NOMO-1 (cell line): ENCODE results near the gene ROR2.

Experiments
- DNase-seq, 2 experiments: peaks; one replicate each; lab custom pipeline; 2025; ENCODE audit not compliant: unreplicated experiment in 2 of 2; lab: John Stamatoyannopoulos, UW

Gene ROR2

GRCh38 chr9:91820126-91820750 is 129.8 kb downstream of the ROR2 start:
- no peak for DNase-seq

GRCh38 chr9:91818647-91819403 is 131.2 kb downstream of the ROR2 start:
- no peak for DNase-seq

DNA sequence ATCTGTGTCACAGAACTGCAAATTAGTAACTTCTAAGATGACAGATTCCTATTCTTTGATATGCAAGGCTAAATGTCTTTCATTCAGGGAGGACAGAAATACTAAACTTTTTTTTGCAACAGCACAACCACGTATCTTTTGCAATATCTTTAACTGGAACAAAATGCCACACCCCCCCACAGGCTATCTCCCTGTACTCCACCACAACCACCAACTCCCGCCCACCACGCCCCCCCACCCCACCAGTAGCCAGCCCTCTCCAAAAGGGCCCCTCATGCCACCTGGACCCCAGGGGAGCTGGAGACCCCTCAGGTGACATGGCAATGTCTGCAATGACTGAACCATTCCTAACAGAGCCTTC is 131.8 kb downstream of the ROR2 start:
- DNase-seq: no peak

DNA sequence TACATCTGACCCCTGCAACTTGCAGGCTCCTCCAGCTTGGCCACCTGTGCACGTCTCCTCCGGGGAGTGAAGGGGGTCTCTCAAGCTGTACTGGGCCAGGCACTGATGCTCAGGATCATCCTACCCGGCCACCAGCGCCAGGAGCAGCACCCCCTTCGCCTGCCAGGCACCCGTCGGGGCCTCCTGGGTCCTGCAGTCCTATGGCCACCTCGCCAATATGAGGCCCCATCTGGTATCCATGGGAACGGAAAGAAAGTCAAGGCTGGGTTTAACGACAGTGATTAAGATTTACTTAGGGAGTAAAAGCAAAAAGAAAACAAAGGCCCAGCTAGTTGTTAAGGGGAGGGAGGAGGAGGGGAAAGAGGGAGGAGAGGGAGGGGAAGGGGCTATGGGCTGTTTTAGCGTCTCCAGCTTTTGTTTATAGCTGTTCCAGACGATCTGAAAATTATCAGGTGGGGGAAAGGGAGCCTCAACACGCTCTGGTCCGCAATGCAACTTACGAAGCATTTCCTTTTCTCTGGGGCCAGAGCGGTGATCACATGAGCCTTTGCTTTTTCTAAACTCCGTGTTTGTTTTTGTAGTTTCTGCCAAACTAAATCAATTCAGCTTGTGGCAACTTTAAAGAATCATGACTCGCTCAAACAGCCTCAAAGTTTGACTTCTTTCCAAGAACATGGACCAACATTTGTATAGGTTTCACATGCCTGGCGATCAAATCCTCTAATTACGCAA is 132.4 kb downstream of the ROR2 start:
- no peak for DNase-seq

GRCh38 chr9:91817106-91817492 is 132.9 kb downstream of the ROR2 start:
- no peak for DNase-seq

GRCh38 chr9:91816356-91816755 is 133.7 kb downstream of the ROR2 start:
- DNase-seq: no peak

- no peak for DNase-seq
These were observed 134.1 kb downstream of the ROR2 start for GRCh38 chr9:91815896-91816295.

DNA sequence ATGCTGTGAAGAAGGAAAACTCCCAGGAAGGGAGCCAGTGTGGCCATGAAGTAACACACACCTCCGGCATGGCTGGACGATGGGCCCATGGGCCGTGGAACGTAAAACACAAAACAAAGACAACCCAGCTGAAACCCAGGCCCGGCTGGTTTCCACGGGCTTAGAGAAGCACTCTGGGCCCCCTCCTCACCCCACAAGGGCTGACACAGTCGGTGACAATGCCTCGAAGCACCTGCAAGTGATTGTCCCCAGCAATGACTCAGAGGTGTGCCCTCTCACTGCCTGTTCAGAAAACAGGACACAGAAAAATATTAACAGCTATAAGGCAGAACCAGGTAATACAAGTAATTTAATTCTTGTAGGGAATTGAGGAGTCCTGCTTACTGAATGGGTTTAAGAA is 135.3 kb downstream of the ROR2 start:
- DNase-seq: no peak

DNA sequence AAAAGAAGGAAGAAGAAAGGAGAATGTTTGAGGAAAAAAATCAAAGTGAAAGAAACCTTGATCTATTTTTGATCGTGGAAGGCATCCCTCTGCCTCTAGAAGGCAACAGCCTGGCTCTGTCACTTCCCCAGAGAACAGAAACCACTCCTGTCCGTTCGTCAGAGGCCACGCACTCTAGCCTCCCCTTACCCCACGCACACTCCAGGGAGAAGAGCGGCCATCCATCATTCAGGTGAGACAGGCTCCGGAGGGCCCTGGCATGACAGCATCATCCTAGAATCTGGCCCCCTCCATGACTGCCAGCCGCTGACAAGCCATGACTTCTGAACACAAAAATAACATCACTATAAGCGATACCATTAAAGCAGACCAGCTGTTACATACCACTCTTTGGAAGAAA is 135.8 kb downstream of the ROR2 start:
- DNase-seq: no peak

- DNase-seq: no peak
These were observed 136.7 kb downstream of the ROR2 start for GRCh38 chr9:91813176-91813795.

DNA sequence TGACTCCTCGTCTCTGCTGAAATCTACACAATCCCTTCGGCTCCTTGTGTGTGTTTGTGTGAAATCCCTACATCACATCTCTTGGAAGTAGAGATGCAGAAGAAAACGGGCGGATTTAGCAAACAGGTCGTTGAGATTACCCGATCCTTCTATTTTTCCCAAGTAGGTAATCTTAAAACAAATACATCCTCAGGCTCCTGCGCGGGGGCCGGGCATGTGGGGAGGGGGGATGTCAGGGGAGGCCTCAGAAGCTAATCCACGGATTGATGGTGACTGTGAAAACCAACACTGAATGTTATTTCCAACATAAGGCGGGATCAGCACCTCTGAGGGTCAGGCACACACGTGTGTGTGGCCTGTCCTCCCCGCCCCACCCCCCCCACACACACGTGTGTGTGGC is 137.8 kb downstream of the ROR2 start:
- DNase-seq: no peak

GRCh38 chr9:91811024-91811909 is 138.8 kb downstream of the ROR2 start:
- no peak for DNase-seq

DNA sequence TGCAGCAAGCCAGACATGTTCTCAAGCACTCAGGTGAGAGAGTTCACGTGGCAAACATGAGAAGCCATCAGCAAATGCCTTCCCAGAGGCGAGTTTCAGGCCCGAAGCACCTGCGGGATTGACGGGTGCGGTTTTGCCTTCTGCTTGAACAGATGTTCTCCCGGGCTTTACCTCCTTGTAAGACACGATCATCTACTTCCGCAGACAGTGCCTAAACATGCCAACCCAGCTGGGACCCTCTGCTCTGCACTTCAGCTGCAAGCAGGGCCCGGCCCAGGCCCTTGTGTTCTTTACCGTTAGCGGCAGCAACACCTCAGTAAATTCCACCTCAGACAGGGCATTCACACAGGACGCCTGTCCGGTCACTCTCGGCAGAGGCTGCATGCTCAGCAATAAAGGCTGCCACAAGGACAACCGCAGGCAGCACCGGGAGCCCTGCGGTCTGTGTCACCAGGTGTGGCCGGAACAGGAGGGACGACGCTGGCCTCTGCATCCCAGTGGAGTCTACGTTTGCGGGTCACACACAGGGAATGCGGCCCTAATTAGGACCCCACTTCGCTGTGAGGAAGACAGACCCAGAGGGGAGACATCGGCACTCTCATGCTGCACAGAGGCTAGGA is 139.6 kb downstream of the ROR2 start:
- no peak for DNase-seq

GRCh38 chr9:91809581-91810285 is 140.3 kb downstream of the ROR2 start:
- DNase-seq: no peak

- no peak for DNase-seq
These were observed 142.3 kb downstream of the ROR2 start for GRCh38 chr9:91807643-91808246.

GRCh38 chr9:91805031-91805430 is 145.0 kb downstream of the ROR2 start:
- no peak for DNase-seq

GRCh38 chr9:91803970-91804752 is 145.9 kb downstream of the ROR2 start:
- no peak for DNase-seq

DNA sequence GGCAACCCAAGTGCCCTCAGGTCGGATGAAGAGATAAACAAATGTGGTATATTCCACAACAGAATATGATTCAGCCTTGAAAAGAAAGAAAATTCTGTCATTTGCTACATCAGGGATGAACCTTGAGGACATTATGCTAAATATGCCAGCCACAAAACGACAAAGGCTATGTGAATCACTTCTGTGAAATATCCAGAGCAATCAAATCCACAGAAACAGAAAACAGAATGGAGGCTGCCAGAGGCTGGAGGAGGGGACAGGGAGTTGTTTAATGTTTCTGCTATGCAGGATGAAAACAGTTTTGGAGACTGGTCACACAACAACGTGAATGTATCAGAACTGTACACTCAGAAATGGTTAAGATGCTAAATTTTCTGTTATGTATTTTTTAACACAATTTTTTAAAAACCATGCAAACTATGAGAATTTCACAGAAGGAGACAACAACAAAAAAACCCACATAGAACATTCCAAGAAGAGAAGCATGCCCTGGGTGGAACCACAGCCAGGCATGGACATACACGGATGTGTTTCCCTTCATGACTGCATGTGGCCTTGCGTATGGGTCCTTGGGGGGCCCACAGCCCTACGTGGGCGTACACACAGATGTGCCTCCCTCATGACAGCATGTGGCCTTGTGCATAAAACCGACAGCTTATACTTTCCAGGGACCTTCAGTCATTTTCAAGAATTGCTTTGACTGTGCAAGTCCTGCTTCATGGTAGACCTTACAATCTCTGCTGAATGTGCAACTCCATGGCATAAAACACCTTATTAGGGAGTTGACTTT is 146.7 kb downstream of the ROR2 start:
- no peak for DNase-seq
